Activated CD4-positive, alpha-beta T cell treated with anti-CD3 and anti-CD28 coated beads for 48 hours (primary cell): Measurements from ENCODE around the gene RHOD.
A peak's percentile ranks its signal among the peaks of the same experiment; 100 is the strongest.

Source experiments
- DNase-seq: peaks from one replicate; pipeline ENCODE4 v3.0.0-alpha.2; 2020

RHOD gene

GRCh38 chr11:67117672-67118180 lies 61.1 kb downstream of the RHOD start:
- DNase-seq, result peak; percentile 68

- peak; percentile 69 for DNase-seq
Measured at GRCh38 chr11:67118181-67118766, 61.6 kb downstream of the RHOD start.

- DNase-seq, result peak; percentile 99
Measured at GRCh38 chr11:67118801-67119584, 62.3 kb downstream of the RHOD start, which contains the start of gene KDM2A. Gene KDM2A (plus strand): TSS chr11:67119263. CDS start chr11:67121317, 2,054 bp downstream.

GRCh38 chr11:67119585-67120391 lies 63.1 kb downstream of the RHOD start:
- peak; percentile 48 for DNase-seq

- no peak for DNase-seq
Measured at GRCh38 chr11:67120456-67120855, 63.8 kb downstream of the RHOD start.

- DNase-seq, result peak; percentile 18
Measured at GRCh38 chr11:67120881-67121710, 64.4 kb downstream of the RHOD start.
